Upper lobe of left lung (tissue), 4 donors: ENCODE measurements around the gene EFNB2.

Source experiments
- EP300 ChIP-seq, 4 donors: sonication (generic); formaldehyde crosslinking; IDR thresholded peaks; one replicate each; pipeline ENCODE4 v1.5.1; 2017; ENCODE audit warnings: antibody characterized with exemption in 4 of 4, control low read depth in 2 of 4
- POLR2A ChIP-seq, 4 donors: fragments of 450-650 bp; IDR thresholded peaks; one replicate each; pipeline ENCODE4 v1.5.1; 2016 to 2017; ENCODE audit warnings: antibody characterized with exemption in 4 of 4, mild to moderate bottlenecking in 2 of 4

GRCh38 chr13:106498571-106498970 is 36.9 kb downstream of the EFNB2 start:
- TF ChIP-seq POLR2A (IDR thresholded peaks at IDR 0.05) (no peak), EP300 (IDR thresholded peaks at IDR 0.05) (no peak)
